ENCODE data around the gene RCE1. TPM values are rescaled to one million over a fixed set of nuclear protein-coding genes. Genes with fewer than 3 reads are reported as not detected.
A peak's percentile ranks its signal among the peaks of the same experiment; 100 is the strongest.

The RCE1 gene
- total RNA-seq, 1 experiment from 2014 or later, result 33.1 TPM

DNA sequence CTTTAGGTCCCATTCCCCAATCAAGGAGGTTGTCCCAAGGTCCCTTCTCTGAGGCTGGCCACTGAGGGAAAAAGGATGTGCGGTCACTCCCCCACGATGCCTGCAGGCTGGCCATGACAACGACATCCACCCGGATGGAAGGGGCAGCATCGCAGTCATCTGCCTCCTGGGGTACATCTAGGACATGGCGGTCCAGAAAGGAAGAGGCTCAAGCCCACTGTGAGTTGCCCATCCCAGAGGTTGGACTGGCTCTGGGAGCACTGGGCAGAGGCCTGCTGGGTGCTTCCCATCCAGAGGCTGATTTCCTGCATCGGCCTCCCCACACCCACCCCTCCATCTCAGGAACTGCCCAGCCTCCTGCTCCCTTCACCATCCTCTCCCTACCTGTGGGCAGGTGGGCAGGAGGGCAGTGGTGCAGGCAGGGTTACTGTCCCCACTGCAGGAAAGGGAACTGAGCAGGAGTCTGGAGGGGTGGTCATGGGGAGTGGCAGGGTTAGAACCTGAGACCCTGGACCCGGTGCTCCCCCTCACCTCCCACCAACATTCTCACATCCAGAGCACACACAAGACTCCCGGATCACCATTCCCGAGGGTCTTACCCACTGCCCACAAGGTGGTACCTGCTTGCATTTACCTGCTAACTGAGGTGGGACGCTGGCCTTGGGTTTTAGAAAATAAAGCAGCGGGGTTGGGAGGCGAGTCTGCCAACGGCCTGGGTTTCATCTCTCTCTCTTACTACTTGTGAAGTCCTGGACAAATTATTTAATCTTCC lies 4.4 kb downstream of the RCE1 start:
- H3K4me1 ChIP-seq (ENCODE audit: insufficient read depth, low read length, poor library complexity, severe bottlenecking), result peaks cover 9% of the 10 kb centered on the region
- ChIA-PET POLR2A (ENCODE audit: low non-redundant PET) (no interaction called here), CTCF (no interaction called here)
- intact Hi-C loops (cut with micrococcal nuclease; ENCODE audit: unreplicated experiment), result no loop called here
- peaks cover 33% of the 10 kb centered on the region for H3K36me3 ChIP-seq (ENCODE audit: insufficient read depth, low read length, poor library complexity, severe bottlenecking)
- BruUV-seq (replicated peaks), result no TSS peak
- no peak overlapping the region for H3K27ac ChIP-seq (ENCODE audit: low read depth, low read length, poor library complexity, severe bottlenecking)
- no peaks in the 10 kb centered on the region for H3K27me3 ChIP-seq (replicated peaks; ENCODE audit: insufficient read depth, low read depth, low read length, poor library complexity)
- no peaks in the 10 kb centered on the region for H3K9me3 ChIP-seq (ENCODE audit: low read depth, low read length, poor library complexity, severe bottlenecking)
- H3K4me3 ChIP-seq (ENCODE audit: low read depth, low read length, poor library complexity, severe bottlenecking), result no peak overlapping the region
- DNase-seq (ENCODE audit: low spot score), result no peak
- no peak for TF ChIP-seq EZH2 (IDR thresholded peaks at IDR 0.05; ENCODE audit: borderline replicate concordance, low read depth, low read length, poor library complexity, severe bottlenecking)

DNA sequence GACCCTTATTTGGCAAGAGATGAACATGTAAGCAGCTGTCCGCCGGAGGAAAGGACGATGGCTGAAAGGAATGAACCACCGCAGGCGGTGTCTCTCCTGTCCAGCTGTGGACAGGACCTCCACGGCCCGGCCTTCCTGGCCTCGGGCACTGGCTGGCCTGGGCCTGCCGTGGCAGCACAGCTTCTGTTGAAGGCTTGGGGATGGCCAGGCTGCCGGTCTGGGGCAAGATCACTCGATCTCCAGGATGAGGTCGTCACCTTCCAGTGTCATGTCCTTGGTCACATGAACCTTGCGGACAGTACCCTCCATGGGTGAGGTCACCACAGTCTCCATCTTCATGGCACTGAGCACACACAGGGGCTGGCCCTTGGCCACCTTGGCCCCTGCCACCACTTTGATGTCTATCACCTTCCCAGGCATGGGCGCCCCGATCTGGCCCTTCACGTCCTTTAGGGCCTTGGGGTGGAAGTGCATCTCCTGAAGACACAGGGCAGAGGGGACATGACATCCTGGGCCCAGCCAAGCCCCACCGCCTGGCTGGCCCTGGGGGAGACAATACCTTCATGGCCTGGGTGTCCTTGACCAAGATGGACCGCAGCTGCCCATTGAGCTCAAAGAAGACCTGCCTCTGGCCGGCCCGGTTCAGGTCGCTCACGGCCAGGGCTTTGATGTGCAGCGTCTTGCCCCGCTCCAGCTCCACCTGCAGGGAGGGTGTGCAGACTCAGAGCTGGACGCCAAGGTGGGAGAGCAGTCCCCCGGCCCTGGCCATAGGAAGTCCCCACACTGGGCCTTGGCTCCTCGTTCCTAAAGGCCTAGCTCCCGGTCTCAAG lies 5.6 kb downstream of the RCE1 start:
- no peaks in the 10 kb centered on the region for H3K9me3 ChIP-seq (ENCODE audit: low read depth, low read length, poor library complexity, severe bottlenecking)
- H3K27ac ChIP-seq (ENCODE audit: low read depth, low read length, poor library complexity, severe bottlenecking), result no peak overlapping the region
- BruUV-seq (replicated peaks), result TSS peak; percentile 47
- H3K36me3 ChIP-seq (ENCODE audit: insufficient read depth, low read length, poor library complexity, severe bottlenecking), result peaks cover 33% of the 10 kb centered on the region
- no peaks in the 10 kb centered on the region for H3K27me3 ChIP-seq (replicated peaks; ENCODE audit: insufficient read depth, low read depth, low read length, poor library complexity)
- no peak for DNase-seq (ENCODE audit: low spot score)
- ChIA-PET CTCF (no interaction called here), POLR2A (ENCODE audit: low non-redundant PET) (interaction anchor here (0.6 kb wide), 1 partner anchor 478 kb away, joined by 10 read pairs; no protein-coding TSS in a partner anchor)
- H3K4me1 ChIP-seq (ENCODE audit: insufficient read depth, low read length, poor library complexity, severe bottlenecking), result peaks cover 8% of the 10 kb centered on the region
- no peak overlapping the region for H3K4me3 ChIP-seq (ENCODE audit: low read depth, low read length, poor library complexity, severe bottlenecking)
- TF ChIP-seq EZH2 (IDR thresholded peaks at IDR 0.05; ENCODE audit: borderline replicate concordance, low read depth, low read length, poor library complexity, severe bottlenecking), result no peak
- TF ChIP-seq, protein P1, sequence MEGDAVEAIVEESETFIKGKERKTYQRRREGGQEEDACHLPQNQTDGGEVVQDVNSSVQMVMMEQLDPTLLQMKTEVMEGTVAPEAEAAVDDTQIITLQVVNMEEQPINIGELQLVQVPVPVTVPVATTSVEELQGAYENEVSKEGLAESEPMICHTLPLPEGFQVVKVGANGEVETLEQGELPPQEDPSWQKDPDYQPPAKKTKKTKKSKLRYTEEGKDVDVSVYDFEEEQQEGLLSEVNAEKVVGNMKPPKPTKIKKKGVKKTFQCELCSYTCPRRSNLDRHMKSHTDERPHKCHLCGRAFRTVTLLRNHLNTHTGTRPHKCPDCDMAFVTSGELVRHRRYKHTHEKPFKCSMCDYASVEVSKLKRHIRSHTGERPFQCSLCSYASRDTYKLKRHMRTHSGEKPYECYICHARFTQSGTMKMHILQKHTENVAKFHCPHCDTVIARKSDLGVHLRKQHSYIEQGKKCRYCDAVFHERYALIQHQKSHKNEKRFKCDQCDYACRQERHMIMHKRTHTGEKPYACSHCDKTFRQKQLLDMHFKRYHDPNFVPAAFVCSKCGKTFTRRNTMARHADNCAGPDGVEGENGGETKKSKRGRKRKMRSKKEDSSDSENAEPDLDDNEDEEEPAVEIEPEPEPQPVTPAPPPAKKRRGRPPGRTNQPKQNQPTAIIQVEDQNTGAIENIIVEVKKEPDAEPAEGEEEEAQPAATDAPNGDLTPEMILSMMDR (conservative IDR thresholded peaks at IDR 0.05; ENCODE audit: low read depth, low read length), result no peak
- intact Hi-C loops (cut with micrococcal nuclease; ENCODE audit: unreplicated experiment), result no loop called here

DNA sequence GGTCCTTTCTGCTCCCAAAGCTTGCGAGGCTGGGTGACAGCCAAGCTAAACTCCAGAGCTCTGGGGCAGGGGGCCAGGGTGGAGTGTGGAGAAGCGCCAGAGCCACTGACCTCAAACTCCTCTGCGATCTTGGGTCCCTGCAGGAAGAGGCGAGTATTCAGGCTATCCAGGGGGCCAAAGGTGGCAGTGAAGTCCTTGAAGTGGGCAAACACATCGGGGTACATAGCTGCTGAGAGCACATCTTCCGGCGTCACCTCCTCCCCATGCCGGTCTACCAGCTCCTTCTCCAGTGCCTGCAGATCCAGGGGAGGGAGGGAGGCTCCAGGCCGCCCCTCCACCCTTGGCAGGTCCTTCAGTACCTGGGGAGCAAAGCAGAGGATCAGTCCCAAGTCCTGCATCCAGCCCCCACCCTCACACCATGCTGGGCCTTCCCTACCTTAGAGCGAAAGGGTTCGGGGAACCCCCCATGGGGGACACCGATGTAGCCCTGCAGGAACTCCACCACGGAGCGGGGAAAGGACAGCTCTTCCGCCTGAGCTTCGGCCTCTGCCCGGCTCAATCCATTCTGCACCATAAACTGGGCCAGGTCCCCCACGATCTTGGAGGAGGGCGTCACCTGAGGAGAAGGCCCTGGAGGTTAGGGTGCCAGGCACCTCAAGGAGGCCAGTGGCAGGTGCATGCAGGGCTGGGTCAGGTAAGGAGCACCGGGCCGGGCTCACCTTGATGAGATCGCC lies 6.4 kb downstream of the RCE1 start:
- H3K9me3 ChIP-seq (ENCODE audit: low read depth, low read length, poor library complexity, severe bottlenecking), result no peaks in the 10 kb centered on the region
- TF ChIP-seq, protein P1 (conservative IDR thresholded peaks at IDR 0.05; ENCODE audit: low read depth, low read length), result no peak
- TF ChIP-seq EZH2 (IDR thresholded peaks at IDR 0.05; ENCODE audit: borderline replicate concordance, low read depth, low read length, poor library complexity, severe bottlenecking), result no peak
- no peak overlapping the region for H3K27ac ChIP-seq (ENCODE audit: low read depth, low read length, poor library complexity, severe bottlenecking)
- no TSS peak for BruUV-seq (replicated peaks)
- ChIA-PET POLR2A (ENCODE audit: low non-redundant PET) (interaction anchor here (0.6 kb wide), 1 partner anchor 479 kb away, joined by 10 read pairs; no protein-coding TSS in a partner anchor), CTCF (no interaction called here)
- intact Hi-C loops (cut with micrococcal nuclease; ENCODE audit: unreplicated experiment), result no loop called here
- no peak overlapping the region for H3K4me3 ChIP-seq (ENCODE audit: low read depth, low read length, poor library complexity, severe bottlenecking)
- peaks cover under 1% of the 10 kb centered on the region for H3K4me1 ChIP-seq (ENCODE audit: insufficient read depth, low read length, poor library complexity, severe bottlenecking)
- no peaks in the 10 kb centered on the region for H3K27me3 ChIP-seq (replicated peaks; ENCODE audit: insufficient read depth, low read depth, low read length, poor library complexity)
- DNase-seq (ENCODE audit: low spot score), result no peak
- peaks cover 32% of the 10 kb centered on the region for H3K36me3 ChIP-seq (ENCODE audit: insufficient read depth, low read length, poor library complexity, severe bottlenecking)

Data from A673 (cell line).